ENCODE data around the gene NFYC. TPM values are rescaled to one million over a fixed set of nuclear protein-coding genes. Genes with fewer than 3 reads are reported as not detected.

Gene NFYC
- total and polyA plus RNA-seq, 2 of the 8 experiments (the other 6 are each of a cell fraction or from before 2014, with no cell fraction given): 54.1 to 124 TPM

- no peaks in the 10 kb centered on the region for H3K79me2 ChIP-seq (ENCODE audit: control insufficient read depth in 1 of 2, insufficient read depth in 2 of 2, low read length in 2 of 2)
- H3K27me3 ChIP-seq (replicated peaks in 1 of 4; ENCODE audit: control insufficient read depth in 3 of 4, extremely low read depth in 1 of 4, insufficient read depth in 3 of 4, low read length in 3 of 4): no peaks in the 10 kb centered on the region
- H2BK15ac ChIP-seq (ENCODE audit: low read length): no peak overlapping the region
- ChIA-PET POLR2A (ENCODE audit: partially characterized antibody) (interaction anchor here (0.7 to 3.9 kb wide), 3 partner anchors 10 to 65 kb away, joined by 3 to 14 read pairs (median 10); partner anchors contain the start of gene NFYC), CTCF (ENCODE audit: partially characterized antibody) (interaction anchor here (0.9 to 15.0 kb wide), 10 partner anchors 9 to 191 kb away, joined by 3 to 140 read pairs (median 4); no protein-coding TSS in a partner anchor)
- H3K4me2 ChIP-seq (ENCODE audit: insufficient read depth in 1 of 2, low read depth in 2 of 2, low read length in 2 of 2): no peak overlapping the region
- H4K5ac ChIP-seq (ENCODE audit: insufficient read length, low read depth, low read length): no peak overlapping the region
- H2AFZ ChIP-seq (ENCODE audit: low read length): no peak overlapping the region
- H3K14ac ChIP-seq (ENCODE audit: insufficient read length): no peak overlapping the region
- peaks cover 5% of the 10 kb centered on the region in 2 experiments for H4K20me1 ChIP-seq (replicated peaks in 1 of 2; ENCODE audit: control insufficient read depth in 1 of 2, insufficient read depth in 2 of 2, low read length in 2 of 2)
- no peak overlapping the region for H3K4ac ChIP-seq (replicated peaks; ENCODE audit: insufficient read length, low read depth, low read length)
- no peak overlapping the region for H3K4me3 ChIP-seq (ENCODE audit: extremely low read depth in 1 of 4, insufficient read depth in 2 of 4, low read depth in 3 of 4, low read length in 4 of 4)
- no peak overlapping the region for H2BK120ac ChIP-seq (replicated peaks; ENCODE audit: low read depth, low read length)
- H2BK20ac ChIP-seq (ENCODE audit: low read length): no peak overlapping the region
- no peak overlapping the region for H3K9ac ChIP-seq (replicated peaks in 1 of 4; ENCODE audit: extremely low read depth in 1 of 4, low read depth in 3 of 4, low read length in 3 of 4)
- H3K23ac ChIP-seq (ENCODE audit: insufficient read length): no peak overlapping the region
- H3K27ac ChIP-seq (ENCODE audit: low read depth, low read length): no peak overlapping the region
- no peak overlapping the region for H2BK12ac ChIP-seq (ENCODE audit: low read depth, low read length)
- H4K91ac ChIP-seq (replicated peaks; ENCODE audit: insufficient read length, low read length): no peak overlapping the region
- no peak for FAIRE-seq
- H3K56ac ChIP-seq (replicated peaks; ENCODE audit: insufficient read length, low read depth, low read length): no peak overlapping the region
- no peak overlapping the region for H2AK5ac ChIP-seq (ENCODE audit: low read depth, low read length)
- H3K23me2 ChIP-seq (ENCODE audit: low read depth, low read length): no peaks in the 10 kb centered on the region; the same call in 1 of the 2 replicates
- 0 out of 2 replicates have a peak overlapping the region, but pooled peaks have one; percentile 22 for H4K8ac ChIP-seq (ENCODE audit: extremely low read depth, insufficient read depth, low read length)
- no peak overlapping the region for H3K18ac ChIP-seq (ENCODE audit: extremely low read depth, low read length)
- no peak overlapping the region for H2BK5ac ChIP-seq (ENCODE audit: low read depth, low read length)
- H3K4me1 ChIP-seq (replicated peaks in 1 of 4; ENCODE audit: control insufficient read depth in 3 of 4, insufficient read depth in 4 of 4, low read length in 3 of 4): no peaks in the 10 kb centered on the region
- WGBS, 2 experiments (ENCODE audit: extremely low coverage in 1 of 2, insufficient coverage in 1 of 2, insufficient read length in 1 of 2, insufficient replicate concordance in 2 of 2, low coverage in 1 of 2, low lambda C conversion rate in 2 of 2, missing lambda C conversion rate in 1 of 2): 98% methylated on average over 8 of the region's 8 CpGs; no CpG with 5 or more reads in 1 of the 2 experiments
- no peaks in the 10 kb centered on the region for H3K9me3 ChIP-seq (ENCODE audit: insufficient read depth in 2 of 2, low read depth in 1 of 2, low read length in 1 of 2)
- peaks cover 16 to 76% (median 59%) of the 10 kb centered on the region in 4 experiments; a peak in 7 of 8 replicates for H3K36me3 ChIP-seq (ENCODE audit: control insufficient read depth in 2 of 4, insufficient read depth in 4 of 4, low read length in 3 of 4)
- DNase-seq (ENCODE audit: low read depth in 1 of 2, low spot score in 2 of 2): no peak
- peaks cover 7% of the 10 kb centered on the region; the same call in 1 of the 2 replicates for H3K79me1 ChIP-seq (ENCODE audit: low read depth, low read length)
- no peak for TF ChIP-seq TBP (IDR thresholded peaks at IDR 0.05; ENCODE audit: low read depth, low read length)
- TF ChIP-seq BCL11A (IDR thresholded peaks at IDR 0.05; ENCODE audit: low read depth in 2 of 2, low read length in 2 of 2): no peak
- no peak for TF ChIP-seq EGR1 (IDR thresholded peaks at IDR 0.05; ENCODE audit: borderline replicate concordance, low read depth, low read length)
- no peak for TF ChIP-seq HDAC2 (IDR thresholded peaks at IDR 0.05; ENCODE audit: borderline replicate concordance in 1 of 2, low read depth in 2 of 2, low read length in 2 of 2)
- no peak for TF ChIP-seq RXRA (IDR thresholded peaks at IDR 0.05; ENCODE audit: insufficient read depth, low read depth, low read length)
- TF ChIP-seq CHD2 (IDR thresholded peaks at IDR 0.05; ENCODE audit: low read length): no peak
- no peak for TF ChIP-seq CREB1 (IDR thresholded peaks at IDR 0.05)
- TF ChIP-seq, protein P1, sequence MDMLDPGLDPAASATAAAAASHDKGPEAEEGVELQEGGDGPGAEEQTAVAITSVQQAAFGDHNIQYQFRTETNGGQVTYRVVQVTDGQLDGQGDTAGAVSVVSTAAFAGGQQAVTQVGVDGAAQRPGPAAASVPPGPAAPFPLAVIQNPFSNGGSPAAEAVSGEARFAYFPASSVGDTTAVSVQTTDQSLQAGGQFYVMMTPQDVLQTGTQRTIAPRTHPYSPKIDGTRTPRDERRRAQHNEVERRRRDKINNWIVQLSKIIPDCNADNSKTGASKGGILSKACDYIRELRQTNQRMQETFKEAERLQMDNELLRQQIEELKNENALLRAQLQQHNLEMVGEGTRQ (IDR thresholded peaks at IDR 0.05; ENCODE audit: low read length): no peak
- no peak for TF ChIP-seq SAP30 (IDR thresholded peaks at IDR 0.05; ENCODE audit: insufficient read depth, insufficient replicate concordance, low read length)
- TF ChIP-seq TAF7 (optimal IDR thresholded peaks at IDR 0.05; ENCODE audit: borderline replicate concordance, low read depth, low read length): no peak
- no peak for TF ChIP-seq POLR2A (IDR thresholded peaks at IDR 0.05; ENCODE audit: control extremely low read depth in 1 of 2, low read depth in 2 of 2, low read length in 2 of 2)
- no peak for TF ChIP-seq TEAD4 (IDR thresholded peaks at IDR 0.05; ENCODE audit: low read depth, low read length)
- TF ChIP-seq GABPA (IDR thresholded peaks at IDR 0.05; ENCODE audit: borderline replicate concordance, insufficient read depth, low read length): no peak
These were observed 65.6 kb downstream of the NFYC start for GRCh38 chr1:40757084-40757483.
